Right lobe of liver (tissue), 6 donors: Measurements from ENCODE around the gene CCT3. TPM values are rescaled to one million over a fixed set of nuclear protein-coding genes. Genes with fewer than 3 reads are reported as not detected.
"Not testable (repeated sequence)": the region's sequence is repeated elsewhere in the genome, so short reads cannot be mapped to it uniquely, and the experiment has no call there.

Experiments used
- ATAC-seq, 4 donors: fragments of 200-7000 bp; cut with Tn5 transposase; one replicate each; pipeline ENCODE4 v1.9.1; 2020; ENCODE audit warnings: mild to moderate bottlenecking in 4 of 4, moderate library complexity in 4 of 4
- DNase-seq, 3 donors: peaks; one replicate each; pipeline ENCODE4 v3.0.0-alpha.2; 2020
- H3K27ac ChIP-seq, 3 donors: fragments of 200-600 bp; one replicate each; pipeline ENCODE4 v1.8.0; 2022
- H3K27me3 ChIP-seq, 2 donors: fragments of 200-600 bp; one replicate each; pipeline ENCODE4 v1.8.0; 2022
- H3K36me3 ChIP-seq, 4 donors: fragments of 200-600 bp; sonication (generic) in 1 of 4; one replicate each; pipeline versions ENCODE4 v1.5.1 to v1.8.0; 2017 to 2022; ENCODE audit warnings: control low read depth in 1 of 4
- H3K4me1 ChIP-seq, 4 donors: fragments of 200-600 bp; sonication (generic) in 1 of 4; one replicate each; pipeline versions ENCODE4 v1.5.1 to v1.8.0; 2017 to 2022; ENCODE audit warnings: control low read depth in 1 of 4
- H3K4me3 ChIP-seq, 3 donors: fragments of 200-600 bp; one replicate each; pipeline ENCODE4 v1.8.0; 2022
- H3K9me3 ChIP-seq, 4 donors: fragments of 200-600 bp; sonication (generic) in 1 of 4; one replicate each; pipeline versions ENCODE4 v1.5.1 to v1.8.0; 2017 to 2022; ENCODE audit warnings: control low read depth in 1 of 4
- POLR2A ChIP-seq: fragments of 450-650 bp; IDR thresholded peaks from one replicate; pipeline ENCODE4 v1.6.1; 2017; ENCODE audit warnings: antibody characterized with exemption, mild to moderate bottlenecking
- WGBS: methylation state at CpG from one replicate; pipeline ENCODE4 v1.1.6; 2018; ENCODE audit warnings: low coverage, low lambda C conversion rate; ENCODE audit not compliant: insufficient coverage; ENCODE audit errors: missing lambda C conversion rate; 5-methylcytosine and 5-hydroxymethylcytosine counted together
- intact Hi-C, 2 donors: fragments of 100-400 bp; cut with DNase I; formaldehyde crosslinking; loops; one replicate each; pipeline versions ENCODE4 v1.11.2 to v1.14.1; 2022
- total RNA-seq, 6 experiments: library from RNA; depleted of rRNA in 2 of 6; stranded (reverse); fragments of >200 nt in 2 of 6; fragmentation: NEBNext Ultra II Directional in 3 of 6; extraction: Animal tissue kit (Norgen Biotek cat#: 25700) in 3 of 6; gene quantifications; one replicate each; pipeline versions ENCODE4 v1.1.0 to v1.2.4, GENCODE V29; 2016 to 2023
- TF ChIP-seq, protein P1 (sequence below), 4 donors: fragments of 200-600 bp in 3 of 4; fragments of 450-650 bp in 1 of 4; IDR thresholded peaks; one replicate each; pipeline versions ENCODE4 v1.5.1 to v1.8.0; 2016 to 2022; ENCODE audit warnings: antibody characterized with exemption in 4 of 4, mild to moderate bottlenecking in 2 of 4
- donor health status: DM: no; HTN: yes; CAD: no.
- donor health status: DM: no; HTN: no; CAD: no.
- donor health status: DM: no; HTN: no; CAD: no.
- donor health status: DM: no; HTN: yes; CAD: no.
- donor health status: DM: no; HTN: yes; CAD: no.

CCT3 gene
- total RNA-seq, 6 experiments from 2014 or later: 79.3 to 179 (median 115) TPM

DNA sequence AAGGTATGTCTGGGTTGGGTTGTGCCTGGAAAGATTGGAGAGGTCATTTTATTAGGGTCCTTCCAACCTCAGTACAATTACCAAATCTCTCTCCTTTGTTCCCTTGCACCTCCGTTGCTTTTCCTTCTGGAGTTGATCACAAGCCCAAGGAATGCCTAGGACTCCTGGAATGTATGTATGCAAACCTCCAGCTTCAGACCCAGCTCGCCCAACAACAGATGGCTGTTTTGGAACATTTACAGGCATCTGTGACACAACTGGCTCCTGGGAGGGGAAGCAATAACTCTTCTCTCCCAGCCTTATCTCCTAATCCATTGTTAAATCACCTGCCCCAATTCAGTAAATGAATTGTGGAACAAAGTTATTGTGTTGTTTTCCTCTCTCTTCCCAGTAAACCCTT lies 8.5 kb upstream of the CCT3 start:
- no peak overlapping the region for H3K4me3 ChIP-seq
- no peak for DNase-seq
- H3K4me1 ChIP-seq: no peaks in the 10 kb centered on the region
- ATAC-seq: no peak
- TF ChIP-seq POLR2A: no peak
- TF ChIP-seq, protein P1, sequence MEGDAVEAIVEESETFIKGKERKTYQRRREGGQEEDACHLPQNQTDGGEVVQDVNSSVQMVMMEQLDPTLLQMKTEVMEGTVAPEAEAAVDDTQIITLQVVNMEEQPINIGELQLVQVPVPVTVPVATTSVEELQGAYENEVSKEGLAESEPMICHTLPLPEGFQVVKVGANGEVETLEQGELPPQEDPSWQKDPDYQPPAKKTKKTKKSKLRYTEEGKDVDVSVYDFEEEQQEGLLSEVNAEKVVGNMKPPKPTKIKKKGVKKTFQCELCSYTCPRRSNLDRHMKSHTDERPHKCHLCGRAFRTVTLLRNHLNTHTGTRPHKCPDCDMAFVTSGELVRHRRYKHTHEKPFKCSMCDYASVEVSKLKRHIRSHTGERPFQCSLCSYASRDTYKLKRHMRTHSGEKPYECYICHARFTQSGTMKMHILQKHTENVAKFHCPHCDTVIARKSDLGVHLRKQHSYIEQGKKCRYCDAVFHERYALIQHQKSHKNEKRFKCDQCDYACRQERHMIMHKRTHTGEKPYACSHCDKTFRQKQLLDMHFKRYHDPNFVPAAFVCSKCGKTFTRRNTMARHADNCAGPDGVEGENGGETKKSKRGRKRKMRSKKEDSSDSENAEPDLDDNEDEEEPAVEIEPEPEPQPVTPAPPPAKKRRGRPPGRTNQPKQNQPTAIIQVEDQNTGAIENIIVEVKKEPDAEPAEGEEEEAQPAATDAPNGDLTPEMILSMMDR (IDR thresholded peaks at IDR 0.05): no peak
- no peaks in the 10 kb centered on the region for H3K27me3 ChIP-seq
- WGBS: 90% methylated on average over 2 of the region's 2 CpGs
- intact Hi-C loops: no loop called here
- no peaks in the 10 kb centered on the region for H3K36me3 ChIP-seq
- H3K27ac ChIP-seq: no peak overlapping the region
- no peaks in the 10 kb centered on the region for H3K9me3 ChIP-seq

DNA sequence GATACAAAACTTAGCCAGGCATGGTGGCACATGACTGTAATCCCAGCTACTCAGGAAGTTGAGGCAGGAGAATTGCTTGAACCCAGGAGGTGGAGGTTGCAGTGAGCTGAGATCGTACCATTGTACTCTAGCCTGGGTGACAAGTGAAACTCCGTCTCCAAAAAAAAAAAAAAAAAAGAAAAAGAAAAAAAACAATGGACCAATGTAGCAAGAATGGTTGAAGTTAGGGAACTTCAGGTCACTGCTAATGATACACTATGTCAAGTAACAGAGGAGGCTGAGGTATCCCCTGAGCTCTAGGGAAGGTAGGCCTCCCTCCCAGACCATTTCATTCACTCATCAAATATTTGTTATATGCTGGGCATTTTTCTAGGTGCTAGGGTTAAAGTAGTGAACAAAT lies 7.9 kb upstream of the CCT3 start:
- WGBS: 92% methylated on average over 2 of the region's 2 CpGs
- not testable (repeated sequence) for ATAC-seq, H3K4me1 ChIP-seq

DNA sequence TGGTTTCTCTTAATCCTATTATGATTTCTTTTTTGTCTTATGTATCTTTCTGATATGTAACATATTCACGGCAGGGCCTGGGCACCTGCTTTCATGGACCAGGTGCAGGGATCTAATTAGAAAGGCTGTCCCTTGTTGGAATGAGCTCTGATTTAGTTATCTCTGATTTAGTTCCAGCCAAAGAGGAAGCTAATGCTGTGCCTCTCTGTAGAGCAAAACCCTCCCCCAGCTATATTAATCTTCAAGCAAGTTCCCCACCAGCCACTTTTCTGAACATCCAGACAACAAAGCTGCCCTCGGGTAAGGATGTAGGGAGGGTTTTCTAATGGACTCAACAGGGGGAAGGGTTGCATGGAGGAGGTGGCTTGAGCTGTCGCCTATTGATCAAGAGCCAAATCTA lies 6.3 kb upstream of the CCT3 start:
- TF ChIP-seq, protein P1 (IDR thresholded peaks at IDR 0.05): no peak
- TF ChIP-seq POLR2A: no peak
- no peak overlapping the region for H3K27ac ChIP-seq
- no peaks in the 10 kb centered on the region for H3K36me3 ChIP-seq
- H3K4me1 ChIP-seq: no peaks in the 10 kb centered on the region
- DNase-seq: no peak
- H3K9me3 ChIP-seq: no peaks in the 10 kb centered on the region
- intact Hi-C loops: no loop called here
- H3K4me3 ChIP-seq: no peak overlapping the region
- ATAC-seq: no peak
- 77% methylated on average over 2 of the region's 3 CpGs for WGBS
- no peaks in the 10 kb centered on the region for H3K27me3 ChIP-seq

More for the DNA sequence above, 7.9 kb upstream of the CCT3 start:
- H3K27ac ChIP-seq, H3K9me3 ChIP-seq, H3K36me3 ChIP-seq, H3K27me3 ChIP-seq, intact Hi-C loops, H3K4me3 ChIP-seq, DNase-seq: not testable (repeated sequence)

DNA sequence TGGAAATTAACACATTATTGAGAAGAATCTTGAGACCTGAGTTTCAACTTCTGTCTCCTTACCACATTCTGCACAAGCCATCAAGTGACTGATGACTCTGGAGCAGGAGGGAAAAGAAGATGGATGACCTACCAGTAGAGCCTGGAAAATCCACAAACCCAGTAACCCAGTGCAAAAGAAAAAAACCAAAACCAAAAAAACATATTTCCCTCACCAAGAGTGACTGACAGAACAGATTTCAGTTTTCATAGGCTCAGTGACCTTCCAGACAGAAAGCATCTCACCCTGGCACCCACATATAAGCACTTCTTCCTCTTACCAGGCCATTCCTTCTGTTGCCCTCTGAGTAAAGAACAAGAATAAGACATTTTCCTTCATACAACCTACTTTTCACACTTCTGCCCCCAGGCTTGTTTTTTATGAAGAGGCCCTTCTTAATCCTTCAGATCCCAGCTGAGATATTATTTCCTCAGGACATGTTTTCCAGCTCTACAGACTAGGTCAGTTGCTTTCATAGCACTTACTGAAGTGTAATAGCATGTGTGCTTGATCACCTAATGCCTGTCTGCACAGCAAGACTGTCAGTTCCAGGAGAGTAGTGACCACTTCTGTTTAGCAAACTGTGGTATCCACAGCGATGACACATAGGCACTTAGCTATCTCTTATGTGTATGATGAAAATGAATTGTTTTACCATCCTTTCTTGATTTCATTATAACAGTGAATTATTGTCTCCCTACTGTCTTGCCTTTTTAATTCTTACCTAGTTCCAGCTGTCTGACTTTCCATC lies 4.3 kb upstream of the CCT3 start:
- Histone ChIP-seq H3K4me3 (no peak overlapping the region), H3K27ac (no peak overlapping the region), H3K4me1 (no peaks in the 10 kb centered on the region), H3K9me3 (no peaks in the 10 kb centered on the region), H3K27me3 (no peaks in the 10 kb centered on the region), H3K36me3 (no peaks in the 10 kb centered on the region)
- WGBS: 83% methylated on average over 1 of the region's 1 CpG
- intact Hi-C loops: no loop called here
- ATAC-seq: no peak
- no peak for TF ChIP-seq POLR2A
- TF ChIP-seq, protein P1 (IDR thresholded peaks at IDR 0.05): no peak
- no peak for DNase-seq

DNA sequence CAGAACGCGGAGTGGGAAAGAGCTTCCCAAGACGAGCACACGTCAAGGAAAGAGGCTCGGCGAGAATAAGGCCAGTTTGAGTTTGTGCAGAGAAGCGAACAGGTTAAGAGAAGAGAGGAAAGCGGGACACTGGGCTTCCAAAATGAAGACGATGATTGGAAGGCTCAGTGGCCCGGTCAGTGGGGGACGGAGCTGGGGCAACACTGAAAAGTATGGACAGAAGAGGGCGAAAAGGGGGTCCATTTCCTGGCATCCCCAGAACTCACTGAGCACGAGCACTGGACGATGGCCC lies 258 bp downstream of the CCT3 start:
- Histone ChIP-seq H3K27ac (peak overlapping the region; percentile 47 to 86 (median 70)), H3K9me3 (no peaks in the 10 kb centered on the region), H3K27me3 (no peaks in the 10 kb centered on the region), H3K36me3 (peaks cover 0 to 30% (median 14%) of the 10 kb centered on the region in 4 donors), H3K4me1 (peaks cover 0 to 15% (median 3%) of the 10 kb centered on the region in 4 donors), H3K4me3 (peak overlapping the region; percentile 62 to 91 (median 82))
- DNase-seq (peak in 1 of 3 donors; percentile 45), ATAC-seq (peak in 1 of 4 donors; percentile 0)
- TF ChIP-seq, protein P1 (IDR thresholded peaks at IDR 0.05): no peak
- no peak for TF ChIP-seq POLR2A
- intact Hi-C loops: no loop called here
- WGBS: 0% methylated on average over 8 of the region's 14 CpGs
